H1 (cell line): Measurements from ENCODE around the gene NFASC.

Source experiments
- BCL11A ChIP-seq, 2 experiments: IDR thresholded peaks; one replicate each; pipeline ENCODE4 v1.6.1; 2011; ENCODE audit warnings: low read depth in 2 of 2, low read length in 2 of 2, mild to moderate bottlenecking in 2 of 2
- CBX5 ChIP-seq: fragments of 300-800, 300-1000 bp; sonication (generic); IDR thresholded peaks from 2 replicates; pipeline ENCODE4 v1.7.1; 2016; ENCODE audit warnings: antibody characterized with exemption, low read length, low read depth
- EP300 ChIP-seq, 2 experiments: IDR thresholded peaks; 1 replicate in 1 of 2; 2 replicates in 1 of 2; pipeline ENCODE4 v1.6.1; 2011 to 2012; ENCODE audit warnings: low read depth in 2 of 2, low read length in 2 of 2, mild to moderate bottlenecking in 2 of 2, borderline replicate concordance in 1 of 2, inconsistent platforms in 1 of 2, moderate library complexity in 1 of 2
- FOSL1 ChIP-seq: IDR thresholded peaks from 2 replicates; pipeline ENCODE4 v1.6.1; 2011; ENCODE audit warnings: mild to moderate bottlenecking, low read depth, low read length, moderate library complexity; ENCODE audit not compliant: insufficient read depth
- GABPA ChIP-seq: IDR thresholded peaks from 2 replicates; pipeline ENCODE4 v1.6.1; 2011; ENCODE audit warnings: mild to moderate bottlenecking, low read length, moderate library complexity, borderline replicate concordance; ENCODE audit not compliant: insufficient read depth
- HDAC2 ChIP-seq, 2 experiments: fragments of 300-600 bp in 1 of 2; sonication (generic) in 1 of 2; IDR thresholded peaks; 2 replicates each; pipeline ENCODE4 v1.6.1; 2011 to 2012; ENCODE audit warnings: low read depth in 2 of 2, low read length in 2 of 2, mild to moderate bottlenecking in 2 of 2, moderate library complexity in 2 of 2, borderline replicate concordance in 1 of 2, inconsistent platforms in 1 of 2
- JUND ChIP-seq: IDR thresholded peaks from 2 replicates; pipeline ENCODE4 v1.6.1; 2011; ENCODE audit warnings: mild to moderate bottlenecking, improper control_type of control experiment, low read length
- KDM1A ChIP-seq: fragments of 200-600, 300-600 bp; sonication (generic); IDR thresholded peaks from 2 replicates; pipeline ENCODE4 v1.7.1; 2016; ENCODE audit warnings: mild to moderate bottlenecking, low read length, borderline replicate concordance
- POLR2A ChIP-seq, 2 experiments: IDR thresholded peaks; 1 replicate in 1 of 2; 2 replicates in 1 of 2; pipeline ENCODE4 v1.6.1; 2011; ENCODE audit warnings: low read depth in 2 of 2, low read length in 2 of 2, mild to moderate bottlenecking in 2 of 2; ENCODE audit errors: control extremely low read depth in 1 of 2
- RAD21 ChIP-seq, 2 experiments: IDR thresholded peaks in 1 of 2; conservative IDR thresholded peaks in 1 of 2; 2 replicates each; pipeline ENCODE4 v1.6.1; 2011; ENCODE audit warnings: low read depth in 2 of 2, low read length in 2 of 2, improper control_type of control experiment in 1 of 2, inconsistent platforms in 1 of 2, mild to moderate bottlenecking in 1 of 2, moderate library complexity in 1 of 2
- RFX5 ChIP-seq: IDR thresholded peaks from 2 replicates; pipeline ENCODE4 v1.6.1; 2011; ENCODE audit warnings: low read depth, low read length, improper control_type of control experiment, borderline replicate concordance
- SIN3A ChIP-seq, 2 experiments: IDR thresholded peaks in 1 of 2; conservative IDR thresholded peaks in 1 of 2; 2 replicates each; pipeline ENCODE4 v1.6.1; 2011 to 2012; ENCODE audit warnings: low read length in 2 of 2, improper control_type of control experiment in 1 of 2, low read depth in 1 of 2, mild to moderate bottlenecking in 1 of 2
- TF ChIP-seq, protein P1 (sequence below), 3 experiments: IDR thresholded peaks; 1 replicate in 2 of 3; 2 replicates in 1 of 3; pipeline versions ENCODE4 v1.5.1 to v1.6.1; 2011; ENCODE audit warnings: low read length in 3 of 3, mild to moderate bottlenecking in 3 of 3, inconsistent platforms in 2 of 3, low read depth in 1 of 3, moderate library complexity in 1 of 3; ENCODE audit not compliant: insufficient read depth in 1 of 3; ENCODE audit errors: control extremely low read depth in 1 of 3

DNA sequence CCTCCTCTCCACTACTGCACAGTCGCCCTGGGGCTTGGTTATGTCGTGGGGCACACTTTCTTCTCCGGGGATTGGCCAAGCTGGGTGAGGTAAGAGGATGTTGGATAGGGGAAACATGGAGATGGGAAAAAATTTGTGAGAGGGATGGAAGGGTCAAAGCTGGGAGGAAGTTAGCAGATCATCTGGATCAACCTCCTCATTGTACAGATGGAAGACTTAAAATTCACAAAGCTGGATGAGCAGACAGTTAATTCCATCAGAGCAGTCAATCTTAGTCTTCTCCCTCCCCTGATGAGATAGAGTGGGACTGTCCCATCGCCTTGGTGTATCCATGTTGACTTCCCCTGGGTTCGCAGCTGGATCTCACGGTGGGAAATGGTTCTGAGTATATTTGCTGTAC is 102.8 kb downstream of the NFASC start:
- no peak for TF ChIP-seq FOSL1
- TF ChIP-seq, protein P1, sequence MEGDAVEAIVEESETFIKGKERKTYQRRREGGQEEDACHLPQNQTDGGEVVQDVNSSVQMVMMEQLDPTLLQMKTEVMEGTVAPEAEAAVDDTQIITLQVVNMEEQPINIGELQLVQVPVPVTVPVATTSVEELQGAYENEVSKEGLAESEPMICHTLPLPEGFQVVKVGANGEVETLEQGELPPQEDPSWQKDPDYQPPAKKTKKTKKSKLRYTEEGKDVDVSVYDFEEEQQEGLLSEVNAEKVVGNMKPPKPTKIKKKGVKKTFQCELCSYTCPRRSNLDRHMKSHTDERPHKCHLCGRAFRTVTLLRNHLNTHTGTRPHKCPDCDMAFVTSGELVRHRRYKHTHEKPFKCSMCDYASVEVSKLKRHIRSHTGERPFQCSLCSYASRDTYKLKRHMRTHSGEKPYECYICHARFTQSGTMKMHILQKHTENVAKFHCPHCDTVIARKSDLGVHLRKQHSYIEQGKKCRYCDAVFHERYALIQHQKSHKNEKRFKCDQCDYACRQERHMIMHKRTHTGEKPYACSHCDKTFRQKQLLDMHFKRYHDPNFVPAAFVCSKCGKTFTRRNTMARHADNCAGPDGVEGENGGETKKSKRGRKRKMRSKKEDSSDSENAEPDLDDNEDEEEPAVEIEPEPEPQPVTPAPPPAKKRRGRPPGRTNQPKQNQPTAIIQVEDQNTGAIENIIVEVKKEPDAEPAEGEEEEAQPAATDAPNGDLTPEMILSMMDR (IDR thresholded peaks at IDR 0.05; ENCODE audit: control extremely low read depth in 1 of 3, insufficient read depth in 1 of 3, low read depth in 1 of 3, low read length in 3 of 3), result no peak
- TF ChIP-seq SIN3A (conservative IDR thresholded peaks at IDR 0.05 in 1 of 2, IDR thresholded peaks at IDR 0.05 in 1 of 2; ENCODE audit: low read depth in 1 of 2, low read length in 2 of 2), result no peak
- TF ChIP-seq JUND, result no peak
- TF ChIP-seq GABPA, result no peak
- no peak for TF ChIP-seq RFX5
- TF ChIP-seq BCL11A (IDR thresholded peaks at IDR 0.05; ENCODE audit: low read depth in 2 of 2, low read length in 2 of 2), result no peak
- no peak for TF ChIP-seq POLR2A (IDR thresholded peaks at IDR 0.05; ENCODE audit: control extremely low read depth in 1 of 2, low read depth in 2 of 2, low read length in 2 of 2)
- TF ChIP-seq KDM1A, result no peak
- TF ChIP-seq RAD21 (IDR thresholded peaks at IDR 0.05 in 1 of 2, conservative IDR thresholded peaks at IDR 0.05 in 1 of 2; ENCODE audit: low read depth in 2 of 2, low read length in 2 of 2), result no peak
- no peak for TF ChIP-seq HDAC2 (IDR thresholded peaks at IDR 0.05; ENCODE audit: borderline replicate concordance in 1 of 2, low read depth in 2 of 2, low read length in 2 of 2)
- TF ChIP-seq EP300 (IDR thresholded peaks at IDR 0.05; ENCODE audit: borderline replicate concordance in 1 of 2, low read depth in 2 of 2, low read length in 2 of 2), result no peak
- no peak for TF ChIP-seq CBX5
